C4-2B (cell line): ENCODE measurements around the gene C10orf90.

ENCODE experiments used
- CTCF ChIP-seq: fragments of 450-650 bp; conservative IDR thresholded peaks from 2 replicates; pipeline ENCODE4 v1.5.1; 2017; ENCODE audit warnings: mild to moderate bottlenecking
- ZFX ChIP-seq: fragments of 450-650 bp; IDR thresholded peaks from 2 replicates; pipeline ENCODE4 v1.6.1; 2017

GRCh38 chr10:126658928-126659327 lies 11.6 kb downstream of the C10orf90 start:
- TF ChIP-seq CTCF (no peak), ZFX (no peak)
